GM12892 (cell line): ENCODE data around the gene ITGA8.

Experiments used
- POLR2A ChIP-seq: IDR thresholded peaks from 2 replicates; pipeline ENCODE4 v1.6.1; 2011; ENCODE audit warnings: low read depth, low read length, control low read depth
- POLR2AphosphoS5 ChIP-seq: IDR thresholded peaks from 2 replicates; pipeline ENCODE4 v1.6.1; 2011; ENCODE audit warnings: low read depth, low read length, control low read depth
- TAF1 ChIP-seq: IDR thresholded peaks from 2 replicates; pipeline ENCODE4 v1.6.1; 2011; ENCODE audit warnings: low read depth, mild to moderate bottlenecking, control low read depth, low read length, borderline replicate concordance

GRCh38 chr10:15724683-15725082, 5.0 kb upstream of the ITGA8 start:
- TF ChIP-seq POLR2A = no peak
- TF ChIP-seq POLR2AphosphoS5 = no peak
- TF ChIP-seq TAF1 = no peak
